ENCODE data around the gene SEC23A.
"Not testable (repeated sequence)": the region's sequence is repeated elsewhere in the genome, so short reads cannot be mapped to it uniquely, and the experiment has no call there.

SEC23A gene

DNA sequence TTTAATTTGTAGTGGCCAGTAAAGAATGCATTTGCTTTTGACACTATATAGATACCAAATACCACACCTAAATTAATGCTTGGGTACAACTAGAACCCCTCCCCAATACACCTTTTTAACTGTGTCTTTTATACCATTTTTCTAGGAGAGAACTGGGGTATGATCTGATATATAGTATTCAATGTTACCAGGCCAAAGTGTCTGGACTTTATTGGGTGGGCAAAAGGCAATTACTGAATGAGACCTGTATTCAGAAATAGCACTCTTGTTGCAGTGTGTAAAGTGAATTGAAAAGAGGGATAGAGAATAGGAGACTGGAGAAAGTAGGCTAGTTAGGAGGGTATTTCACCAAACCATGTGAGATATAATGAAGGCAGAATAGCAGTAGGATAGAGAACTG is 74.4 kb downstream of the SEC23A start:
- no peak for DNase-seq

DNA sequence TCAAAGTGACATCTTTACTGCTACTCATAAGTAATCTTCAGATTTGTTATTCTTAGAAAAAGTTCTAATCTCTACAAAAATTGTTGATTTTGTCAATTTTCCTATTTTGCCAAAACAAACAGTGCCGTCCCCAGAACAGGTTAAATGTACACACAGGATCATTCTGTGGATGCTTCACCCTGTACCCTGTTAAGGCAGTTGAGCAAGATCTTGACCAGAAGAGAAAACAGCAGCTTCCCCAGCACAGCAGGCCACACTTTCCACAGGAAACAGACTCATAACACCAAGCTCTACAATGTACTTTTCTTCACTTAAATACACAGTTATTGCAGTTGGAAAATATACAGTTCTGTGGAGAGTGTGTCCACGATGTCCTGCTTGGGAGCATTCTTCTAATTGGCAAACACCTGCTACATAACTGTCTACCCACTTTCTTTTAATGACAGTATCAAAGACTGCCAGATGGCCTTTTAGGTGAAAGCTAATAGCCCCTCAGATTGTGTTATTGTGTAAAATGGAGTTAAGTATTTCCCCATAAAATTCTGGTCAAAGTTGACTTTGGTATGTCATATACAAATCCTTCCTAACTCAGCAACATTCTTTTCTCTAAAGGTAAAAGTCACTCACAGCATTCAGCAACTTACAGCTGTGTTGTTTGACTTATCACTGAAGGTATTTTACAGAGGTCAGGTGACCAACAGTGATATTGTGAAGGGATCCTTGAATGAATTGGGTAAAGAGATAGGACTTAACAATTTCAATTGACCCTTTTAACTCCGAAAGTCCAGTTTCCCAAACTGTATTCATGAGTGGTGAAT is 77.0 kb downstream of the SEC23A start:
- no peak for DNase-seq

DNA sequence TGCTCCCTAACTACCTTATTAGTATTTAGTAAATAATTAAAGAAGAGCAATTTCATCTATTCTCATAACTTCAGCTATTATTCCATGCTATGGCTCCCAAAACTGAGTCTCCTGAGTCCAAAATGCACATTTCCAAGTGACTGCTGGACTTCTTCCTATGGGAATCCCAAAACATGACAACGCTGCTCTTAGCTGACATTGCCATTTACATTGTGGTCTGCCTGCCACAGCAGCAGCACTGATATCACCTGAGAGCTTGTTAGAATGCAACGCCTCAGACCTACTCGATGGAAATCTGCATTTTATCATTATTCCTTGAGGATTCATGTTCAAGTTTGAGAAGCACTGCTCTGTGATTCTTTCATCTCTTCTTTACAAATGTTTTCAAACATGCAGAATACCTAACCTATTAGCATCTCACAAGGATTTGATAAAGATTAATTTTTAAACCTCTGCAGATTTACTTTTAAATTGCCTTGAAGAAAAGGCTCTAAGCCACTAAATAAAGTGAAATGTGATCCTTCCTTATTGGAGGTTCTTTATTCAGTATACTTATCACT is 77.7 kb downstream of the SEC23A start:
- no peak for DNase-seq

DNA sequence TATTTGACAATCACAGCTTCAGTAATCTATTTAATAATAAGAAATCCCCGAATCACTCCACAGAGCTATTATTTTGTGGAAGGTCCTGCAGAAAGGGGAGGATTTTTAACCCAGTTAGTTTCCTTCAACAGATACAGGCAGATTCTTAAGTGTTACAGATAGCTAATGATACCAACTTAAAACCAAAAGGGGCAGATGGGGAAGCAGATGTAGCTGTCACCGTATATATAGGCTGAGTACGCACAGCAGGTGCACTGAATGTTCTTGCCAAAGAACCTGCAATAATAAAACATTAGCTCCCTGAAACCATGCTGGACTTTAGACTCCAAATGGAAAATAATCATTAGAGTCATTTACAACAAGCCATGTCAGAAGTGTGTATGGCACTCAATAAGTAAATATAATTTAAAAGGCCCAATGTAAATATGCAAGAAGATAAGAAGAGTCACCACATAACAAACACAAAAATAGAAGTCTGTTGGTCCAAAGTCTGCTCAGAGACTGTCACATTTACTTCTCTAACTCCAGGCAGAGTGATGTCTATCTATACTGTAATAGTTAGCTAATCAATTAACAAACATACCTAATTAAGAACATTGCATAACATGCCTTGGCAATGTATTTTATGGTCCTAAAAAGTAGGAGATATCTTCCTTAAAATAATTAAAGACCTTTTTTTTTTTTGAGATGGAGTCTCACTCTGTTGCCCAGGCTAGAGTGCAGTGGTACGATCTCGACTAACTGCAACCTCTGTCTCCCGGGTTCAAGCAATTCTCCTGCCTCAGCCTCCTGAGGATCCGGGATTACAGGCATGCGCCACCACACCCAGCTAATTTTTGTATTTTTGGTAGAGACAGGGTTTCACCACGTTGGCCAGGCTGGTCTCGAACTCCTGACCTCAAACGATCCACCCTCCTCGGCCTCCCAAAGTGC is 78.8 kb downstream of the SEC23A start:
- peak; percentile 81 for DNase-seq

DNA sequence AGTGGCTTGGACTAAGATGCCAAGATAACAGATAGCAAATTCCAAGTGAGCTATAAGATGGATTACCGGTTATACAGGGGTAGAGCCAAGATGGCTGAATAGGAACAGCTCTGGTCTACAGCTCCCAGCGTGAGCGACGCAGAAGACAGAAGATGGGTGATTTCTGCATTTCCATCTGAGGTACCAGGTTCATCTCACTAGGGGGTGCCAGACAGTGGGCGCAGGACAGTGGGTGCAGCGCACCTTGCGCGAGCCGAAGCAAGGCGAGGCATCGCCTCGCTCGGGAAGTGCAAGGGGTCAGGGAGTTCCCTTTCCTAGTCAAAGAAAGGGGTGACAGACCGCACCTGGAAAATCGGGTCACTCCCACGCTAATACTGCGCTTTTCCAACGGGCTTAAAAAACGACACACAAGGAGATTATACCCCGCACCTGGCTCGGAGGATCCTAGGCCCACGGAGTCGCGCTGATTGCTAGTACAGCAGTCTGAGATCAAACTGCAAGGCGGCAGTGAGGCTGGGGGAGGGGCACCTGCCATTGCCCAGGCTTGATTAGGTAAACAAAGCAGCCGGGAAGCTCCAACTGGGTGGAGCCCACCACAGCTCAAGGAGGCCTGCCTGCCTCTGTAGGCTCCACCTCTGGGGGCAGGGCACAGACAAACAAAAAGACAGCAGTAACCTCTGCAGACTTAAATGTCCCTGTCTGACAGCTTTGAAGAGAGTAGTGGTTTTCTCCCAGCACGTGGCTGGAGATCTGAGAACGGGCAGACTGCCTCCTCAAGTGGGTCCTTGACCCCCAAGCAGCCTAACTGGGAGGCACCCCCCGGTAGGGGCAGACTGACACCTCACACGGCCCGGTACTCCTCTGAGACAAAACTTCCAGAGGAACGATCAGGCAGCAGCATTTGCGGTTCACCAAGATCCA is 85.7 kb downstream of the SEC23A start:
- DNase-seq: not testable (repeated sequence)

DNA sequence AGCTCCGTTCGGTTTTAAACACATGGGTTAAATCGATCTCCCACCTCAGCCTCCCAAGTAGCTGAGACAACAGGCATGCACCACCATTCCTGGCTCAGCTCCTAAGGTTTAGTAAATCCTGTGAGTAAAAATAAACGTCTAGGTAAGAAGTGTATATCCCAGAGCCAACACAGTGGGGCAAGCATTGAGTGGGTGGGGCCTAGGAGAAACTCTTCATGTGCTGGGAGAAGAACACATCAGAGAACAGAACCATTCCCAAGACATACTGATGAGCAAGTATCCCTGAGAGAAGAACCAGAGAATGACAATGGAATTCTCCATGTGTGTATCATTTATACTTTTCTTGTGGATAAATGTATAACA is 86.3 kb downstream of the SEC23A start:
- DNase-seq: no peak

DNA sequence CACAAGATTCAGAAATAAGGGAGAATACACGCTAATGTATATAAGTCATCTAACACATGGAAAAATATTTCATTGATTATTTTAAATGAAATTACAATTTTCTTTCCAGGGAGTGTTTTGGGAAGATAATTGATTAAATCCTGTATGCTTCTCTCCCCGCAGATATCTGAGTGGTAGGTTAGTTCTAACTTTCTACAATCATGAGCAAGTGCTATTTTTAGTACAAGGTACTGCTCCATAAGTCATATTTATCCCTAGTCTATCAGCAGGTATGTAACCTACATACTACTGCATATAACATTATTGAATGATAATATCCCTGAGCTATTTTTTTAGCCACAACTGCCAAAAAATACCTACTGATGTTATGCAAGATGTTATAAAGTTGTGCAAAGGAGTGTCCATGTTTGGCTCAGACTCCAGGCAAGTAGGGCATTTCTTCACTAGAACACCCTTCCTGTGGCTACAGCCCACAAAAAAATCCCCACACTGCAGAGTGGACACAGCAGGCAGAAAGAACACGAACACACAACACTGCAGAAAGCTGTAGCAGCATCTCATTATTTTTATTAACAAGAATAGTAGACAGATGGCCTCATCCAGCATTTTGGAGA is 87.0 kb downstream of the SEC23A start:
- no peak for DNase-seq

DNA sequence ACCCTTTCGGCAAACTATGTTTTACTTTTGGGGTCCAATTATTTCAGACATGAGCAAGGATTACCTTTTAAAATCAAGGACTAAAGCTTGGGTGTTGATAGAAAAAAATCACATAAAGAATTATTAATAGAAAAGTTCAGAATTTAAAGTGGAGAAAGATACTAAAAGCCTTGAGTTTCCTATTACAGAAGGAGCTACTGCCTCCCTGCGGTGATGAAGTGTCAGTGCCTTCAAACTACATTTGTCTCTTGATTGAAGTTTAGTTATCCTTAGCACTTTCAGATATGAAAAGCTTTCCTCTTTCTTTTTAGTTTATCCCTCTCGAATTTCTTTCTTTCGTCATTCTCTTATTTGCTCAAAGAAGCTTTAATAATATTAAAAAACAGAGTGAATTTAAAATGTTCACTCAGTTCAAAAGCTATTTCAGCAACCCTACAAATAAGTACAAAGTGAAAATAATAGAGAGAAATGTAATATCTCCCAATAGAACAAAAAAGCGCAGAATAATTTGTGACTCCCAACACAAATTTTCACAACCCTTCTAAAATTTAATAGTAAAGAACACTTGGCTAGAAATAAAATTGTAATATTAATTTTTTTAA is 87.6 kb downstream of the SEC23A start:
- DNase-seq: peak; percentile 46

DNA sequence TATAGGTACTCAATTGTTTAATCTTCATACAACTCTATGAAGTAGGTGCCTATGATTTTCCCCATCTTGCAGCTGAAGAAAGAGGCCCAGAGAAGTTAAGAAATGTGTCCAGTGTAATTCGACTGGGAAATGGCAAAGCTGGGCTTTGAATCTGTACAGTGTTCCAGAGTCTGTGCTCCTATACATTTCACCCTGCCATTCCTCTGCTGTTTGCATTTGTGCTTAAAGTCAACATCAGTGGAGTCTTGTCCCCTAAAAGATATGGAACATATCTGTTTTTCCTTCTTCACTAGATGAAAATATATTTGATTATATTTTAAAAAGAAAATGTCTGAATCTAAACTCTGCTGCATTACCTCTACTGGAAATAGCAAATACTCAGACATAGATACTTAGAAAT is 88.6 kb downstream of the SEC23A start:
- DNase-seq: no peak

DNA sequence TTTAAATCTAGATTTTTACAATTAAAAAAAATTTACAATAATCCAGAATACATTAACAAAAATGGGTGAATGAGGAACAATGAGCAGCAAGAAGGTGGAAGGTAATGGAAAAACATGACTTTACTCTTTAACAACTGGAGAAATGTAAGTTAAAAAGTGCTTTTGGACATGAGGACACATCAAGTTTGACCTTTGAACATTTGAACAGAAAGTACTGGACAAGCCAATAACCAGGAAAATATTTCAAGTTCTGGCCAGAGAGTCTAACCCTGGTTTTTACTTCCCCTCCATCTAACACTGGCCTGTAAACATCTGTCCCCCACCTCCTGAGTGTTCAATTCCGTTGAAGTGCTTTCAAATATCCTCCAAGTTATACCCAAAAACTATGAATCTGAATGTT is 94.1 kb downstream of the SEC23A start:
- DNase-seq: not testable (repeated sequence)

DNA sequence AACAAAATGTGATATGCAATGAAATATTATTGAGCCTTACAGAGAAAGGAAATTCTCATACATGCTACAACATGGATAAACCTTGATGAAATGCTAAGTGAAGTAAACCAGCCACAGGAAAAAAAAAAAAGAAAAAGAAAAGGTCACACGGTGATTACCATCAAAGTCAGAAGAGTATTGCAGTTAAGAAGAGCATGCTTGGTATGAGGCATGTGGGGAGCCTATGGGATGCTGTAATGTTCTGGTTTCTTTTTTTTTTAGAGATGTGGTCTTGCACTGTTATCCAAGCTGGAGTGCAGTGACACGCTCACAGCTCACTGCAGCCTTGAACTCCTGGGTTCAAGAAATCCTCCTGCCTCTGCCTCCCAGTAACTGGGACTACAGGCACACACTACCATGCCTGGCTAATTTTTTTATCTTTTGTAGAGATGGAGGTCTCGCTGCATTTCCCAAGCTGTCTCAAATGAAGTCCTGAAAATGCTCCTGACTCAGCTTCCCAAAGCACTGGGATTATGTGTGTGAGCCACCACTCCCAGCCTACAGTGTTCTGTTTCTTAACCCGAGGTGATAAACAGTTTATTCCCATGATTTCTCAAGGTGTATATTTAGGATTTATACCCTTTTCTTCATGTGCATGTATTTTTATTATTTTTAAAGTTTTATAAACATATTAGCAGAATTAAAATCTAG is 96.2 kb downstream of the SEC23A start:
- DNase-seq: no peak

DNA sequence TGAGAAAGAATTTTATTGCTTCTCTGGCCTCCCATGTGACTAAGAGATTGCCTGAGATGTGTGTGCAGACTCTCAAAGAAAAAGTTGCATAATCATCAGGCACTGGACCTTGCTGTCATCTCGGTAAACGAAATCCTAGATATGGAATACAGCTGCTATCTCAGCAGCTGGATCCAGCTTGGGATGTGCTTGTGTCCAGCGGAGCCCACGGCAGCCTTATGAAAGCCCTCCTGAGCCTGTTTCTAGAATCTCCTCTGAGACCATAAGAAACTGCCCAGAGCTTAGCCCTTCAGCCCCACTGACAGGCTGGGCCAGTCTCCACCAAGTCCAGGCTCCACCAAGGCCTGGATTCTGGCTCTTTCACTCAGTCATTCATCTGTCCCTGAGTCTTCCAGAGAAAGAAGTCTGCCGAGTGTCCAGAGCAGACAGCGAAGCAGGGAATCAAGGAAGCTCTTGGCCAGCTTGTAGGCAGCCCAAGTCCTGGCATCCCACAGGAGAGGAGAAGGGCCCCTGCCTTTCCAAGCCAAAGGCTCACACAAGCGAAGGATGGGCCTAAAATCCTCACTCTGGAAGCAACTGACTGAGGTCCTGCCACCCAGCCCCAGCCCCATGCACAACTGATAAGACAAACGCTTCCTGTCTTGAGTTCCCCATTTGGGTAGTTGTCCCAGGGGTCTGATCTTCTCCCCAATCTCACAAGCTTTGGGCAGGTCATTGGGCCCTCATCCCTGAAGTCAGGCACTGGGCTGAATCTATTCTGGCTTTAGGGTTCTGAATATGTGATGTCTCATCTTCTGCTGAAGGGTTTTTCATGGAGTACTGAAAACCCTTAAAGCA is 97.8 kb downstream of the SEC23A start:
- DNase-seq: no peak

DNA sequence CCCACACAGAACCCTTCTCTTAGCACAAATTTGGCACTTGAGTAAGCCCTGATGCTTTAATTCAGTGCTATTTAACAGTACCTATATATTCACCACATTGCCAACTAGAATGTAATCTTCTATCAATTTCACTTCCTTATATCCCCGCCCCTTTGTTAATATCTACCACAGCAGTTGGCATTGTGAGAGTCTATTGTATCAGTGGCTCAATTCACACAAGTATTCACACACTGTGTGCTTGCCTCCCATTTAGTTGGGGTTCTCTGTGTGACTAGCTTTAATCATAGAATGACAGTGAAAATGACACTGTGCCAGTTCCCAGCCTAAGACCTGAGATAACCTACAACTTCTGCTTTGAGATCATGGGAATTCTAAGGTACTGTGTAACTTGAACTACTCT is 103.1 kb downstream of the SEC23A start:
- DNase-seq: no peak

DNA sequence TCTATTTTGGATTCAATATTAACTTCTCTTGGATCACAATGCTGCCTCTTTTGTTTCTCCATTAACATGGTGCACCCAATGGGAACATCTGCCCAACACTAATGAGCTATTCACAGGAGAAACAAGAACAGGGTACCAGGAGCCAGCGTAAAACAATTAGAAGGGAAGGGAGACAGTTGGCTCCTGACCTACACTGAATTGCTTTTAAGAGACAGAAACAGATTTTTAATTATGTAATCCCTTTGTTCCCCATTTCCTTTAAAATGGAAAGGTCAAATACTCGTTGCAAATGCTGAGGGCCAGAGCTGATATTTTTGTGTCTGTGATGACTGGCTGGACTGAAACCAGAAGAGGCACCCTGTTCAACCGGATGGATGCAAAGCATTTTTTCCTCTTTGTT is 108.3 kb downstream of the SEC23A start:
- peak; percentile 67 for DNase-seq

DNA sequence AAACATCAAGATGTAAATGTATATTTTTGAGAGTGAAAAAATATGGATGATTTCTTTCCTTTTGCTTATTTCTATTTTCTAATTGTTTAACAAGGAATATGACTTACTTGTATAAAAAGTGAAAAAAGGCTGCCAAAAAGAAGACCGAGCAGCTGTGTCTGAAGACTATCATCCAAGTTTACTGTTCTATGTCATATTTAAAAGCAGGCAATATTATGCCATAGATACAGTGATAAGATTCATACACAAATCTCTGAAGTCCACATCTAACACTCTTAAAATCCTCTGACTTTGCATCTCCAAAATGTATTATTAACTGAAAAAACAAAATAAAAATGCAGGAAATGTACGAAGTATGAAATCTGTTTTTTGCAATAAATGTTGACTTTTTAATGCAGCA is 109.1 kb downstream of the SEC23A start:
- no peak for DNase-seq

DNA sequence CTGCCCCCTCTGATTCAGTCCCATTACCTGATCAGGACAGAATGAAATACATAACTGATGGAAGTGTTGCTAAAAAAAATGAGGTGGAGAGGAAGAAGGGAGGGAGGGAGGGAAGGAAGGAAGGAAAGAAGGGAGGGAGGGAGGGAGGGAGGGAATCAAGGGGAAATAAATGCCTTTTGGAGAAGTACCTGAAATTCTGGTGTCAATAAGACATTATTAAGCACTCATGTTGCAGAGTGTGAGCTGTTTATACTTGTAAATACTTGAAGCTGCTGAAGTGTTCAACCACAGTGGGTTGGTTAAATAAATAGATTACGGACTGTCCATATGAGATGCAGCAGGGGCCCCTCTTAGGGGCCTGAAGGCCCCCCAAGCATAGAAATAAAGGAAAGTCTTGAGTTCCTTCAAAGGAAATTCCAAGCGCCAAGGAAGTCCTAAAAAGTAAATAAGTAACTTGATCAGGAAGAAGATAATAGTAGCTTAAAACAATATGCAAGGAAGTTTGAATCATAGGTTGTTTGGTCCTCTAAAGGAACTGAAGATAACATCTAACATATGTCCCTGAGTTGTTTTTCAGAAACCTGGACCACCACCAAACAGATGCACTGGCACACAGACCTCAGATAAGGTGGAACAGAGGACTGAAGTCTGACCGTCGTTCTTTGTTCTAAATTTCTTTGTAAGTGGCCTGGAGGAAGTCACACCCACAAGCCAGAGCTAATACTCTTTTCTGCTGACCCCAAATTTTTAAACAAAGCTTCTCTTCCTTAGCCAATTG is 110.8 kb downstream of the SEC23A start:
- DNase-seq: no peak

DNA sequence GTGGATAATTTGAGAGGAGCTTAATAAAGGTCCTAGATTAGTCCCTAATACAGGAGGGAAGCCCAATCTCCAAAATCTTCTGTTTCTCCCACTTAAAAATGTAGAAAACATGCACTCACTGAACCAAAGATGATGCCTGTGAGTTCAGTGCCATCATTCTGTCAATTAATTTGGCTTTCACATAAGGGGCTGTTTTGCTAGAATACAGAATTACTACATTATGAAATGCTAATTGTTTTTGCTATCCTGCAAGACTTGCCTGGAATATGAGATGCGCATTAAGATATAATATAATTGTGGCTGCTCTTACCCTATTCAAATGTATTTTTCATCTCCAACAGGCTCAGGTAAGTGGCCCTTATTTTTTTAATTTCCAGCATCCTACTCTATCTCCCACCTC is 111.7 kb downstream of the SEC23A start:
- DNase-seq: no peak

DNA sequence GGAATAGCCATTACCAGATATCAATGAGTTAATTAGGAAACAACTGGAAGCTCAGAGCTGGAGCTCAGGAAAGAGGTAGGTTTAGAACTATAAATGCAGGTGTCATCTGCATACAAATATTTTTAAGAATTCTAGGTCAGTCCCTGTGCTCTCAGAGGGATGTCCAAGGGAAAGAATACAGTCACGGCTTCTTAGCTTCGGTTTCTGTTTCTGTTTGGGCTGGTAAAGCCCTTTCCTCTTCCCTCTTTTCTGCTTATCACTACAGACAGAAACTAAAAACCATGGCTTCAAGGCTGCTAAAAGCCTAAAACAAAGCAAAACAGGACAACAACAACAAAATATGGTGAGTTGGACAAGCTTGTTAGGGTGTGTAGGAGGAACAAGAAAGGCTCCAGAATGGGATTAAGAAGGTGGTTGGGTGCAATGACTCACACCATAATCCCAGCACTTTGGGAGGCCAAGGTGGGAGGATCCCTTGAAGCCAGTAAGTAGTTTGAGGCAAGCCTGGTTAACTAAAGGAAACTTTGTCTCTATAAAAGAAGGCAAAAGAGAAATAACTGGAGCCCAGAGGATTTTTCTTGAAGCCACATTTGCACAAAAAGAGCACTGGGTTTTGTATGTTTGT is 113.0 kb downstream of the SEC23A start:
- DNase-seq: no peak

DNA sequence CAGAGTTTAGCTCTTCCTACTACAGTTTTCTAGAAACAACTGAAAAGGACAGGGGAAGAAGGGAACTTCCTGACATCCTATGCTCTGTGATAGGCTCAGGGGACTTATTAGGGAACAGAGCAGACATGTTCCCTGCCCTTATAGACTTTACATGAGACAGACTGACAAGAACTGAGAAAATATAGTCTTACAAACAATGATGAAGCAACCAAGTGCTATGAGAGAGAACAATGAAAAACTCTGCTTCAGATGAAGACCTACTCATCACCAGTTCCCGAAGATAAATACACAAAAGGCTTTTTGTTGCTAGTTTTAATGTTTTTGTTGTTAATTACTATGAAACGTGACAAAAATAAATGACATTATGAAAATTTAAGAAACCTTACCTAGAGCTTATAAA is 115.3 kb downstream of the SEC23A start:
- no peak for DNase-seq

Measured in NCI-H446 treated with DMSO at 0.1 percent for 48 hours (cell line).